ENCODE data around the gene GDF9.

GRCh38 chr5:132837868-132838267 is 28.4 kb downstream of the GDF9 start:
- TF ChIP-seq CTCF (IDR thresholded peaks at IDR 0.05; ENCODE audit: low read depth, low read length) = no peak
- no peak for TF ChIP-seq POLR2A (IDR thresholded peaks at IDR 0.05; ENCODE audit: extremely low read depth, insufficient read length)
- no peak for TF ChIP-seq MYC (IDR thresholded peaks at IDR 0.05; ENCODE audit: low read depth, low read length)
- no peak for TF ChIP-seq MAX (IDR thresholded peaks at IDR 0.05; ENCODE audit: low read depth, low read length)
